AG09309 (cell line): ENCODE data around the gene MUC12.

Experiments
- DNase-seq: peaks from one replicate; pipeline ENCODE4 v3.0.0-alpha.2; 2010; ENCODE audit warnings: low read depth
- H3K4me3 ChIP-seq: 2 replicates; pipeline ENCODE4 v1.5.1; 2011; ENCODE audit warnings: mild to moderate bottlenecking, low read depth, low read length, moderate library complexity; ENCODE audit not compliant: control insufficient read depth
- CTCF ChIP-seq: IDR thresholded peaks from 2 replicates; pipeline ENCODE4 v1.5.1; 2011; ENCODE audit warnings: mild to moderate bottlenecking, low read depth, low read length, inconsistent platforms; ENCODE audit not compliant: insufficient read depth, control insufficient read depth; ENCODE audit errors: missing control alignments

The MUC12 gene

GRCh38 chr7:100959894-100960293 is 9.5 kb upstream of the MUC12 start:
- DNase-seq, result no peak
- H3K4me3 ChIP-seq, result no peak overlapping the region
- TF ChIP-seq CTCF, result no peak

- no peak for DNase-seq
- TF ChIP-seq CTCF, result no peak
- H3K4me3 ChIP-seq, result no peak overlapping the region
These were observed 6.8 kb upstream of the MUC12 start for GRCh38 chr7:100962537-100962936.

GRCh38 chr7:100963386-100963785 is 6.0 kb upstream of the MUC12 start:
- DNase-seq, result no peak
- TF ChIP-seq CTCF, result no peak
- no peak overlapping the region for H3K4me3 ChIP-seq

- TF ChIP-seq CTCF, result no peak
- DNase-seq, result no peak
- no peak overlapping the region for H3K4me3 ChIP-seq
These were observed 5.5 kb upstream of the MUC12 start for GRCh38 chr7:100963874-100964273.

- no peak overlapping the region for H3K4me3 ChIP-seq
- no peak for TF ChIP-seq CTCF
- DNase-seq, result no peak
These were observed 4.7 kb upstream of the MUC12 start for GRCh38 chr7:100964630-100965029.

GRCh38 chr7:100965045-100965722 is 4.2 kb upstream of the MUC12 start:
- DNase-seq, result no peak
- no peak for TF ChIP-seq CTCF
- no peak overlapping the region for H3K4me3 ChIP-seq
